ENCODE results near the gene EFNA3. TPM values are rescaled to one million over a fixed set of nuclear protein-coding genes. Genes with fewer than 3 reads are reported as not detected.

The EFNA3 gene
- total RNA-seq, 4 donors from 2014 or later, result 0.91 to 1.7 (median 1.7) TPM; not detected in 1

DNA sequence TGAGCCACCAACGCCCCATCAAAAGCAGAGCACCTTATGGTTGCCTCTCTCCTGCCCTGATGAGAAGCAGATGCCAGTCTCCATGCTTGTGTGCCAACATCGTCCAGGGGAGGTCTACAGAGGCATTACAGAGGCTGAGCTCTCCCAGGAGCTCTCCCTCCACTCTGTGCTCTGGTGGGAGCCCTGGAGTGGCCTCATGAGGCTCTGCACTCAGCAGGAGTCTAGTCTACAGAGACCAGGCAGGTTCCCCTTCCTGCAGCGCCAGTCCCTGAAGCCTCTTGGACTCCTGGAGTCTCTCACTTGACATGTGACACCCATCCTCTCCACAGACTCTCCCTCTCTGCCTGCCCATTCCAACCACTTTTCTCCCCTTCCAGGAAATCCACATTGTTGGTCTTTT lies 41.6 kb upstream of the EFNA3 start:
- WGBS, result 89% methylated on average over 1 of the region's 3 CpGs
- DNase-seq (ENCODE audit: extremely low spot score), result no peak
- Histone ChIP-seq H3K27ac (replicated peaks in 1 of 4) (no peak overlapping the region), H3K9me3 (no peaks in the 10 kb centered on the region), H3K36me3 (no peaks in the 10 kb centered on the region), H3K4me1 (peaks cover 4 to 13% (median 11%) of the 10 kb centered on the region in 4 donors), H3K4me3 (no peak overlapping the region), H3K27me3 (no peaks in the 10 kb centered on the region)
- no peak for TF ChIP-seq POLR2AphosphoS5 (IDR thresholded peaks at IDR 0.05)
- TF ChIP-seq EP300 (IDR thresholded peaks at IDR 0.05), result no peak
- TF ChIP-seq CTCF (IDR thresholded peaks at IDR 0.05), result no peak
- TF ChIP-seq POLR2A (IDR thresholded peaks at IDR 0.05; ENCODE audit: low read depth), result no peak
- intact Hi-C loops (cut with DNase I), result no loop called here

GRCh38 chr1:155037851-155038441 lies 40.7 kb upstream of the EFNA3 start:
- H3K4me3 ChIP-seq, result no peak overlapping the region
- DNase-seq (ENCODE audit: extremely low spot score), result no peak
- WGBS, result 90% methylated on average over 6 of the region's 6 CpGs
- TF ChIP-seq EP300 (IDR thresholded peaks at IDR 0.05), result no peak
- no peak for TF ChIP-seq POLR2AphosphoS5 (IDR thresholded peaks at IDR 0.05)
- TF ChIP-seq POLR2A (IDR thresholded peaks at IDR 0.05; ENCODE audit: low read depth), result no peak
- no peak for TF ChIP-seq CTCF (IDR thresholded peaks at IDR 0.05)
- H3K9me3 ChIP-seq, result no peaks in the 10 kb centered on the region
- no peaks in the 10 kb centered on the region for H3K36me3 ChIP-seq
- H3K27me3 ChIP-seq, result no peaks in the 10 kb centered on the region
- H3K27ac ChIP-seq (replicated peaks in 1 of 4), result no peak overlapping the region
- intact Hi-C loops (cut with DNase I), result no loop called here
- H3K4me1 ChIP-seq, result peaks cover 4 to 13% (median 11%) of the 10 kb centered on the region in 4 donors

- intact Hi-C loops (cut with DNase I), result no loop called here
- Histone ChIP-seq H3K4me3 (no peak overlapping the region), H3K27me3 (no peaks in the 10 kb centered on the region), H3K27ac (replicated peaks in 1 of 4) (no peak overlapping the region), H3K9me3 (no peaks in the 10 kb centered on the region), H3K36me3 (no peaks in the 10 kb centered on the region), H3K4me1 (peaks cover 4 to 13% (median 11%) of the 10 kb centered on the region in 4 donors)
- 31% methylated on average over 8 of the region's 8 CpGs for WGBS
- no peak for TF ChIP-seq CTCF (IDR thresholded peaks at IDR 0.05)
- TF ChIP-seq POLR2AphosphoS5 (IDR thresholded peaks at IDR 0.05), result no peak
- TF ChIP-seq EP300 (IDR thresholded peaks at IDR 0.05), result no peak
- TF ChIP-seq POLR2A (IDR thresholded peaks at IDR 0.05; ENCODE audit: low read depth), result no peak
- DNase-seq (ENCODE audit: extremely low spot score), result no peak
Observed at GRCh38 chr1:155038602-155039307, 39.9 kb upstream of the EFNA3 start.

DNA sequence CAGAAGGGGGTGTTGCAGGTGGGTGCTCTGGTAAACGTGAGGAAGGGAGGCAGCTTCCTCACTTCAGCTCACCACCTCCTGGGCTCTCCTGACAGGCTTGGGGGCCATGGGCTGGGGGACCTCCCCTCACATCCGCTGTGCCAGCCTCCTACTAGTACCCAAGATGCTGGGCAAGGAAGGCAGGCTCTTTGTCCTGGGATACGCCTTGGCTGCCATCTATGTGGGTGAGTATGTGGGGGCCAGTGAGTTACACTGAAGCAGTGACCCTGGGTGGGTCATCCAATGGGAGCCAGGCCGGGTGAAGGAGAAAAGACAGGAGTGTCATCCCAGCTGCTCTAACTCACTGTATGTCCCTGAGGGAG lies 39.3 kb upstream of the EFNA3 start:
- no peak for DNase-seq (ENCODE audit: extremely low spot score)
- 67% methylated on average over 2 of the region's 4 CpGs for WGBS
- Histone ChIP-seq H3K27me3 (no peaks in the 10 kb centered on the region), H3K27ac (replicated peaks in 1 of 4) (no peak overlapping the region), H3K4me1 (peaks cover 4 to 13% (median 11%) of the 10 kb centered on the region in 4 donors), H3K9me3 (no peaks in the 10 kb centered on the region), H3K4me3 (no peak overlapping the region), H3K36me3 (no peaks in the 10 kb centered on the region)
- TF ChIP-seq POLR2A (IDR thresholded peaks at IDR 0.05; ENCODE audit: low read depth) (no peak), POLR2AphosphoS5 (IDR thresholded peaks at IDR 0.05) (no peak), CTCF (IDR thresholded peaks at IDR 0.05) (no peak), EP300 (IDR thresholded peaks at IDR 0.05) (no peak)
- intact Hi-C loops (cut with DNase I), result no loop called here

All from esophagus muscularis mucosa (tissue), 4 donors.